ENCODE data around the gene PATZ1. TPM values are rescaled to one million over a fixed set of nuclear protein-coding genes. Genes with fewer than 3 reads are reported as not detected.

The PATZ1 gene
- total RNA-seq, 2 experiments from 2014 or later, result 18.6 to 19.5 TPM

DNA sequence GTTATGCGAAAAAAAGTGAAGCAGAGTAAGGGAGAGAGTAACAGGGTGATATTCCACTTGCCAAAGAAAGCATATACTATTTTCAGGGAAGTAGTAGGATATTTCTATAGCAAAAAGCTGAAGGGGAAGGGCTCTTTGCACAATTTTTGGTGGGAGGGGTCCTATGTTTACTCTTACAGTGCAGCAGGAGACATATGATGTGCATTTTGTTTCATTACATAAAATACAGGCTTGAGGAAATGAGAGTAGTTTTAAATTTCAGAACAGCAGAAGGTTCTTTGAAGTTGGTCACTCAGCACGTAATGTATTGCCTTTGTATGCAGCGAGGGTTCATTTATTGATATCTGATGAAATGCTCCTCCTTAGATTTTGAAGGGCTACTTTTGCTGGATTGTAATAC is 50.8 kb downstream of the PATZ1 start:
- H3K9me3 Mint-ChIP-seq, result no peaks in the 10 kb centered on the region
- POLR2A ChIA-PET, result interaction anchor here (1.2 to 2.5 kb wide), 3 partner anchors 12 to 51 kb away, joined by 3 to 8 read pairs (median 5); partner anchors contain the start of gene PATZ1
- H3K4me1 Mint-ChIP-seq, result peaks cover 41% of the 10 kb centered on the region
- H3K27me3 Mint-ChIP-seq, result no peaks in the 10 kb centered on the region
- peaks cover 8% of the 10 kb centered on the region for H3K36me3 Mint-ChIP-seq (ENCODE audit: low read depth)
- no peak overlapping the region for H3K27ac Mint-ChIP-seq
- DNase-seq, result no peak
- H3K4me3 Mint-ChIP-seq, result no peak overlapping the region
- CTCF ChIA-PET, result interaction anchor here (4.0 to 4.8 kb wide), 2 partner anchors 19 to 23 kb away, joined by 15 to 21 read pairs; no protein-coding TSS in a partner anchor

- ChIA-PET POLR2A (interaction anchor here (0.6 to 6.0 kb wide), 23 partner anchors 9 to 1809 kb away, joined by 3 to 138 read pairs (median 7); partner anchors contain the start of genes DRG1, LIMK2, MORC2 and PATZ1), CTCF (interaction anchor here (0.7 to 5.8 kb wide), 17 partner anchors 8 to 529 kb away, joined by 3 to 59 read pairs (median 4); partner anchors contain the start of genes LIMK2, PATZ1 and SELENOM)
- DNase-seq, result peak; percentile 88
- Mint-ChIP-seq H3K4me1 (peaks cover 69% of the 10 kb centered on the region), H3K9me3 (no peaks in the 10 kb centered on the region), H3K36me3 (ENCODE audit: low read depth) (peaks cover 36% of the 10 kb centered on the region), H3K27me3 (no peaks in the 10 kb centered on the region), H3K4me3 (peak within 1 kb of the TSS; percentile 98), H3K27ac (peak within 1 kb of the TSS; percentile 99)
These were observed 53.7 kb downstream of the PATZ1 start, which contains the start of gene PIK3IP1 for GRCh38 chr22:31292236-31292989. Gene PIK3IP1, minus strand, starts transcription at chr22:31292488. Its CDS starts 144 bp downstream, at chr22:31292344.

- H3K36me3 Mint-ChIP-seq (ENCODE audit: low read depth), result peaks cover 40% of the 10 kb centered on the region
- DNase-seq, result peak; percentile 33
- ChIA-PET CTCF (interaction anchor here (0.7 to 5.8 kb wide), 14 partner anchors 9 to 528 kb away, joined by 3 to 59 read pairs (median 6); partner anchors contain the start of genes LIMK2, PATZ1 and SELENOM), POLR2A (interaction anchor here (0.6 to 6.0 kb wide), 19 partner anchors 9 to 549 kb away, joined by 3 to 138 read pairs (median 11); partner anchors contain the start of genes DRG1, LIMK2, MORC2 and PATZ1)
- peak overlapping the region; percentile 99 for H3K27ac Mint-ChIP-seq
- peak overlapping the region; percentile 98 for H3K4me3 Mint-ChIP-seq
- H3K9me3 Mint-ChIP-seq, result no peaks in the 10 kb centered on the region
- peaks cover 70% of the 10 kb centered on the region for H3K4me1 Mint-ChIP-seq
- no peaks in the 10 kb centered on the region for H3K27me3 Mint-ChIP-seq
These were observed 54.5 kb downstream of the PATZ1 start for GRCh38 chr22:31291481-31292235.

GRCh38 chr22:31290494-31291471 is 55.4 kb downstream of the PATZ1 start:
- ChIA-PET CTCF (interaction anchor here (0.5 to 5.8 kb wide), 15 partner anchors 9 to 1120 kb away, joined by 3 to 59 read pairs (median 6); partner anchors contain the start of genes LIMK2 and SELENOM), POLR2A (interaction anchor here (0.5 to 6.0 kb wide), 36 partner anchors 9 to 546 kb away, joined by 3 to 138 read pairs (median 6); partner anchors contain the start of genes DRG1, LIMK2, MORC2 and PATZ1)
- Mint-ChIP-seq H3K4me3 (peak overlapping the region; percentile 98), H3K36me3 (ENCODE audit: low read depth) (peaks cover 43% of the 10 kb centered on the region), H3K4me1 (peaks cover 69% of the 10 kb centered on the region), H3K9me3 (no peaks in the 10 kb centered on the region), H3K27ac (peak overlapping the region; percentile 99), H3K27me3 (no peaks in the 10 kb centered on the region)
- peak; percentile 96 for DNase-seq

- Mint-ChIP-seq H3K4me1 (peaks cover 76% of the 10 kb centered on the region), H3K9me3 (no peaks in the 10 kb centered on the region), H3K4me3 (peak overlapping the region; percentile 98), H3K36me3 (ENCODE audit: low read depth) (peaks cover 55% of the 10 kb centered on the region), H3K27ac (peak overlapping the region; percentile 99), H3K27me3 (no peaks in the 10 kb centered on the region)
- ChIA-PET POLR2A (interaction anchor here (0.6 to 6.0 kb wide), 17 partner anchors 8 to 348 kb away, joined by 3 to 138 read pairs (median 13); partner anchors contain the start of genes DRG1, LIMK2, MORC2 and PATZ1), CTCF (interaction anchor here (0.8 to 5.8 kb wide), 6 partner anchors 17 to 77 kb away, joined by 3 to 59 read pairs (median 14); partner anchors contain the start of genes LIMK2 and PATZ1)
- no peak for DNase-seq
These were observed 56.8 kb downstream of the PATZ1 start for GRCh38 chr22:31289344-31289743.

DNA sequence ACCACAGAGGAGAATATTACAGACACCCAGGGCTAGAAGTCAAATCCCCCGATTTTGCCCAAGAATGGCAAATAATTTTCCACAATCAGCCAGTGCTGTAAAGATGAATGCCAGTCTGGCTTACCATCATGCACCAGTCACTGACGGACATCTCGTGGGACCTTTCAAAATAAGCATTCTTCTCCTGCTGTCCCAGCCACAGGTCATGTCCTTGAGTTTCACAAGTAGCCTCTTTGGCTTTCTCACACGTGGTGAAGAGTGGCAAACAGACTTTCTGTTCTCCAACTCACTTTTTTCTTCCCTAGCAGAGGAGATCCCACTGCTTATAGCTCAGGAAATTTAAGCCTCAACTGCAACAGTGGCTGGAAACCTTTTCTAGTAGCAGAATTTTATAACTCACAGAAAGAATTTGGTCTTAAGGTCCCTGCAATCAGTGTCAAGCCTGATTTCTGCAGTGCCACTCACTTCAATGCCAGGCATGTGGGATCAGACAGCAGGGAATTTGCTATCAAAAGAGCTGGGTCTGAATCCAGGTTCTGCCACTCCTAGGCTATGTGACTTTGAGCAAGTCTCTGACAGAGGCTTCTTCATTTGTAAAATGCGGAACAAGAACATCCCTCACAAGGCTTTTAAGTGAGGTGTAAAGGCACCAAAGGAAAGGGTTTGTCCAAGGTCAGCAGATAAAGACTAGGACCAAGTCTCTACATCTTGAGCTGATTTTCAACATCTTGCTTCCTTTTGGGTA is 57.5 kb downstream of the PATZ1 start:
- H3K4me3 Mint-ChIP-seq, result peak overlapping the region; percentile 98
- H3K27me3 Mint-ChIP-seq, result no peaks in the 10 kb centered on the region
- H3K4me1 Mint-ChIP-seq, result peaks cover 75% of the 10 kb centered on the region
- ChIA-PET POLR2A (interaction anchor here (0.6 to 6.0 kb wide), 12 partner anchors 9 to 320 kb away, joined by 3 to 138 read pairs (median 30); partner anchors contain the start of genes DRG1, LIMK2, MORC2 and PATZ1), CTCF (interaction anchor here (1.5 to 5.8 kb wide), 4 partner anchors 16 to 77 kb away, joined by 4 to 59 read pairs (median 14); partner anchors contain the start of genes LIMK2 and PATZ1)
- no peaks in the 10 kb centered on the region for H3K9me3 Mint-ChIP-seq
- H3K36me3 Mint-ChIP-seq (ENCODE audit: low read depth), result peaks cover 57% of the 10 kb centered on the region
- DNase-seq, result no peak
- H3K27ac Mint-ChIP-seq, result peak overlapping the region; percentile 99

DNA sequence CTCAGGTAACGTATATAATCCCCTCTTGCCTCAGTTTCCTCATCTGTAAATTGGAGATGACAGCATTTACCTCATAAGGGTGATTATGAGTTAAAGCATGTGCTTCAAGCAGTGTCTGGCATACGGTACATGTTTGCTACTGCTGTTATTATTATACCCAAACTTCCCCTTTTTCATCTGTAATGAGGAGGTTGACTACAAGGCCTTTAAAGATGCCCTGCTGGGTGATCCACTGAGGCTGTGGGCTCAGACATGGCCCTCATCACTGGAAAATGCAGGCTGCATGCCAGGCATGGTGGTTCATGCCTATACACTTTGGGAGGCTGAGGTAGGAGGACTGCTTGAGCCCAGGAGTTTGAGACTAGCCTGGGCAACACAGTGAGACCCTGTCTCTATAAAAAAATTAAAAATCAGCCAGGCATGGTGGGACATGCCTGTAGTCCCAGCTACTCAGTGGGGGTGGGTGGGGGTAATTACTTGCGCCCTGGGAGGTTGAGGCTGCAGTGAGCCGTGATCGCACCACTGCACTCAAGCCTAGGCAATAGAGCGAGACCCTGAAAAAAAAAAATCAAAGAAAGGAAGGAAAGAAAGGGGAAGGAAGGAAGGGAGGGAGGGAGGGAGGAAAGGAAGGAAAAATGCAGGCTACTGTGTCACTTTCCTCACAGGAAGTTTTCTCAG is 58.2 kb downstream of the PATZ1 start:
- DNase-seq, result no peak
- Mint-ChIP-seq H3K9me3 (no peaks in the 10 kb centered on the region), H3K36me3 (ENCODE audit: low read depth) (peaks cover 62% of the 10 kb centered on the region), H3K27ac (peak overlapping the region; percentile 87), H3K27me3 (no peaks in the 10 kb centered on the region), H3K4me1 (peaks cover 75% of the 10 kb centered on the region), H3K4me3 (peak overlapping the region; percentile 46)
- ChIA-PET POLR2A (interaction anchor here (0.7 to 6.0 kb wide), 6 partner anchors 9 to 76 kb away, joined by 3 to 138 read pairs (median 40); partner anchors contain the start of genes LIMK2 and PATZ1), CTCF (interaction anchor here (0.7 to 5.8 kb wide), 4 partner anchors 13 to 58 kb away, joined by 3 to 59 read pairs (median 8); partner anchors contain the start of gene PATZ1)

- Mint-ChIP-seq H3K27me3 (no peaks in the 10 kb centered on the region), H3K36me3 (ENCODE audit: low read depth) (peaks cover 69% of the 10 kb centered on the region), H3K4me3 (peak overlapping the region; percentile 18), H3K9me3 (no peaks in the 10 kb centered on the region), H3K27ac (peak overlapping the region; percentile 87), H3K4me1 (peaks cover 67% of the 10 kb centered on the region)
- POLR2A ChIA-PET, result interaction anchor here (0.6 to 2.7 kb wide), 15 partner anchors 9 to 114 kb away, joined by 3 to 13 read pairs (median 6); partner anchors contain the start of genes LIMK2 and PATZ1
- CTCF ChIA-PET, result interaction anchor here (0.7 to 4.2 kb wide), 4 partner anchors 14 to 179 kb away, joined by 4 to 45 read pairs (median 7); partner anchors contain the start of gene SELENOM
- DNase-seq, result peak; percentile 72
These were observed 59.5 kb downstream of the PATZ1 start for GRCh38 chr22:31286360-31287255.

DNA sequence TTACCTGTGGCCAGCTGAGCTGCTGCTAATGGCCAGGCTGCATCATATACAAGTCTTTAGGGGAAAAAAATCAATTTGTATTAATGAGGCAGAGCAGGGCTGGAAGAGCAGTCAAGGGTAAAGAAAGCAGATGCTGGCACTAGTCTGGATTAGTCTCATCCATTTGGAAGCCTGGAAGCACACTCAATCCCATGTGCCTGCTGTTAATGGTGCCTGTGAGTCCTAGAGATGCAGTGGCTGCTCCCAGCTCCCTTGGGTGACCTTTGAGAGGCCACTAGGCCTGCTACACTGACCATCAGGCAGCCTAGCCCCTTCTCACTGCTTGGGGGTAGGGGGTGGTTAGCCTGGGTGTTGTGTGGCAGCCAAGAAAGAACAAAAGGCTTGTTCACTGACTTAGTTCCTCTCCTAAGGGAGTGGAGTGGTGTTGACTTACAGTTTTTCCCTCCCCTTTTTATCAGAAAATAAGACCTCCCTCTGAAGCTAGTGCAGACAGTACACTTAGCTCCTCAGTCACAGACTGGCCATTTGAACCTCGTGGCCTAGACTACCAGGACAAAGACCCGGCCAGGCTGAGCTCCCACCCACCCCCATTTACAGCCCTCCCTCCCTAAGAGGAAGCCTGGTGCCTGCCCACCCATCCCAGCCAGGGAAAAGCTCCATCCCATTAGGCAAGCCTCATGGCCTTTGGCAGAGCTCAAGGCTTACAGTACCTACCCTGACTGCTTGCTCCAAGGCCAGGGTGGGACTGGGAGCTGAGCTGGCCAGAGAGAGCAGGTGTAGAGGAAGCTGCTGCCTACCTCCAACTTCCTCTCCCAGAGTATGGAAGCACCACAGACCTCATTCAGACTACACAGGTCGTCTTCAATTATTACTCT is 61.6 kb downstream of the PATZ1 start:
- H3K4me1 Mint-ChIP-seq, result peaks cover 71% of the 10 kb centered on the region
- H3K9me3 Mint-ChIP-seq, result no peaks in the 10 kb centered on the region
- H3K27me3 Mint-ChIP-seq, result no peaks in the 10 kb centered on the region
- H3K27ac Mint-ChIP-seq, result peak overlapping the region; percentile 87
- POLR2A ChIA-PET, result interaction anchor here (1.0 to 3.9 kb wide), 7 partner anchors 8 to 75 kb away, joined by 3 to 34 read pairs (median 6); partner anchors contain the start of genes PATZ1 and PIK3IP1
- DNase-seq, result no peak
- H3K4me3 Mint-ChIP-seq, result no peak overlapping the region
- CTCF ChIA-PET, result interaction anchor here (0.6 to 4.2 kb wide), 2 partner anchors 12 to 28 kb away, joined by 4 to 45 read pairs; no protein-coding TSS in a partner anchor
- H3K36me3 Mint-ChIP-seq (ENCODE audit: low read depth), result peaks cover 79% of the 10 kb centered on the region
